Activated T-cell treated with anti-CD3 and anti-CD28 coated beads, Interleukin-2, amount 50 U/mL, for 24 hours (primary cell): ENCODE data around the gene CACNA1C.

Experiments
- DNase-seq: peaks from one replicate; pipeline ENCODE4 v3.0.0-alpha.2; 2020
- H3K27ac Mint-ChIP-seq: 2 replicates; pipeline ENCODE4 v1.8.0; 2020; ENCODE audit warnings: mild to moderate bottlenecking, mixed read lengths
- H3K27me3 Mint-ChIP-seq: 2 replicates; pipeline ENCODE4 v1.8.0; 2020; ENCODE audit warnings: mixed read lengths
- H3K36me3 Mint-ChIP-seq: 2 replicates; pipeline ENCODE4 v1.8.0; 2020; ENCODE audit warnings: low read depth, mixed read lengths
- H3K4me1 Mint-ChIP-seq: 2 replicates; pipeline ENCODE4 v1.8.0; 2020; ENCODE audit warnings: low read depth, mixed read lengths
- H3K4me3 Mint-ChIP-seq: 2 replicates; pipeline ENCODE4 v1.8.0; 2020; ENCODE audit warnings: mild to moderate bottlenecking, moderate library complexity, mixed read lengths
- H3K9me3 Mint-ChIP-seq: 2 replicates; pipeline ENCODE4 v1.8.0; 2020; ENCODE audit warnings: mixed read lengths

CACNA1C gene

DNA sequence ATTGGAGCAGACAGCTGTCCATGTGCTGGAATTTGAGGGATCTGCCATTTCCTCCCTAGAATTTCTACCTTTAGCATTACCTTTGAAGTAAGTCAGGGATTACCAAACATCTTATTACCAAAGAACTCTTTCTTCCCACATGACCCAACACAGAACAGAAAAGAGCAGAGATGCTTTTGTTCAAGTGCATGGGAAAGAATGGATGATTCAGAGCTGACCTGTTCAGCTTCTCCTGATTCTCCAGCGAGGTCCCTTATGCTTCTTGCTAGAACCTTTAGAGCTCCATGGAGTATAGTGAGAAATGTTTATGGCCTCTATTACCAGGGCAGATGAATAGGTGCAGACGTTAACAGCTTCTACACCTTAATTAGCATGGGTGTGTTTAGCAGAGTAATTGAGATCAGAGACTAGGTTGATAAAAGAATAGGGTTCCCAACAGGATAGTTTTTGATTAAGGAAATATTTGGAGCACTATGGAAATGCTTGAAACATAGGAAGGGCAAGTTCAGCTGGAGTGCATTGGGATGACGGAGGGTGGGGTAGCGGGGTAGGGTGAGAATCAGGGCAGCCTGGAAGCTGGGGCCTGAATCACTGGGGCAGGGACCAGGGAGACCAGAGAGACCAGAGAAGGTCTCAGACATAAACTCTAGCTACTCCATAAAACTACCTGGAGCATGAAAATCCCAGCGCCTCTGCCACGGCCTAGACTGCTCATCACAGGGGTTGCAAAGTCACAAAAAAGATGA is 223.7 kb downstream of the CACNA1C start:
- DNase-seq, result no peak
- H3K9me3 Mint-ChIP-seq, result peaks cover 3% of the 10 kb centered on the region
- no peak overlapping the region for H3K4me3 Mint-ChIP-seq
- no peaks in the 10 kb centered on the region for H3K4me1 Mint-ChIP-seq
- H3K36me3 Mint-ChIP-seq, result no peaks in the 10 kb centered on the region
- H3K27ac Mint-ChIP-seq, result no peak overlapping the region
- no peaks in the 10 kb centered on the region for H3K27me3 Mint-ChIP-seq

DNA sequence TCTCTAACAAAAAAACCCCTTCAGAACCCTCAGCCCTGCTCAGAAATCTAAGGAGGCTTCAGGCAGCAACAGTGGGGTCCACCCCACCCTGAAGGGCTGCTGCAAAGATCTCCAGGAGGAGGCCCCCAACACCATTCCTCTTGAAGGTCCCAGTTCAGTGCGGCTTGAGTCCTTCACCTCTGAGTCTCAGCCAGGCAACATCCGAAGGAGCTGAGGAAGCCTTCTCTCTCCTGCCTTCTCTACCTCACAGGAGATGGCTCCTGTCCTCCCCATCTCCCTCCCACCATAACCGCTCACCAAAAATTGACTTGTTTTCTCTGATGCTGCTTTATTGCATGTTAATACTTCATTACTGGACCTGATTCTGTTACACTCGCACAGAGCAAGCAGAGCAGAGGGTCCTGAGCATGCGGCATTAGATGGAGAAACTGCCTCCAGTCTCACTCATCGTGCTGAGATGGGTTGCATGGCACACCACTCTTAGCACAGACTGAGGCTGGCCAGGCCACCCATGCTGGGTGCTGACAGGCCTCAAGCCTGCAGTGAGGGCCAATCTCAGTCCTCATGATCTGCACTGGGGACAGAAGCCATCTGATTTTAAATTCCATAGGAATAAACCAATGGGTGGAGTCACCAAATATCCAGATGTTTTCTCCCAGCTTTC is 224.8 kb downstream of the CACNA1C start:
- Mint-ChIP-seq H3K4me3 (no peak overlapping the region), H3K36me3 (no peaks in the 10 kb centered on the region), H3K4me1 (no peaks in the 10 kb centered on the region), H3K27ac (no peak overlapping the region), H3K9me3 (peaks cover 7% of the 10 kb centered on the region), H3K27me3 (peaks cover 2% of the 10 kb centered on the region)
- DNase-seq, result no peak

DNA sequence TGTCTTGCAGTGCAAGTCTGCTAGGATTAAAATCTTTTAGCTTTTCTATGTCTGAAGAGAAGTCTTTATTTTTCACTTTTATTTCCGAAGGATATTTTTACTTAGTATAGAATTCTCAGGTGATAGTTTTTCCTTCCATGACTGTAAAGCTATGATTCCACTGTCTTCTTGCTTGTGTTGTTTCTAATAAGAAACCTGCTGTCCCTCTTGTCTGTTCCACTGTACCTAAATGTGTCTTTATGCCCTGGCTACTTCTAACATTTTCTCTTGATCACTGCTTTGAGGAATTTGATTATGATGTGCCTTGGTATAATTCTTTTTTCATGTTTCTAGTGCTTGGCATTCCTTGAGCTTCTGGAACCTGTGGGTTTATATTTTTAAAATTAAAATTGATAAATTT is 228.7 kb downstream of the CACNA1C start:
- no peak for DNase-seq
- no peak overlapping the region for H3K4me3 Mint-ChIP-seq
- peaks cover 6% of the 10 kb centered on the region for H3K4me1 Mint-ChIP-seq
- H3K36me3 Mint-ChIP-seq, result no peaks in the 10 kb centered on the region
- H3K27me3 Mint-ChIP-seq, result peaks cover 36% of the 10 kb centered on the region
- peaks cover 7% of the 10 kb centered on the region for H3K9me3 Mint-ChIP-seq
- H3K27ac Mint-ChIP-seq, result no peak overlapping the region

GRCh38 chr12:2282318-2282717 is 229.5 kb downstream of the CACNA1C start:
- H3K4me1 Mint-ChIP-seq, result peaks cover 6% of the 10 kb centered on the region
- no peak overlapping the region for H3K4me3 Mint-ChIP-seq
- peaks cover 7% of the 10 kb centered on the region for H3K9me3 Mint-ChIP-seq
- DNase-seq, result no peak
- peaks cover 41% of the 10 kb centered on the region for H3K27me3 Mint-ChIP-seq
- H3K36me3 Mint-ChIP-seq, result no peaks in the 10 kb centered on the region
- H3K27ac Mint-ChIP-seq, result no peak overlapping the region

- peaks cover 42% of the 10 kb centered on the region for H3K27me3 Mint-ChIP-seq
- no peak for DNase-seq
- H3K27ac Mint-ChIP-seq, result no peak overlapping the region
- no peak overlapping the region for H3K4me3 Mint-ChIP-seq
- H3K9me3 Mint-ChIP-seq, result peaks cover 7% of the 10 kb centered on the region
- no peaks in the 10 kb centered on the region for H3K36me3 Mint-ChIP-seq
- H3K4me1 Mint-ChIP-seq, result peaks cover 6% of the 10 kb centered on the region
Observed at GRCh38 chr12:2283480-2283879, 230.7 kb downstream of the CACNA1C start.

GRCh38 chr12:2283916-2284315 is 231.1 kb downstream of the CACNA1C start:
- no peak for DNase-seq
- H3K4me3 Mint-ChIP-seq, result no peak overlapping the region
- H3K4me1 Mint-ChIP-seq, result peaks cover 6% of the 10 kb centered on the region
- H3K27me3 Mint-ChIP-seq, result peaks cover 42% of the 10 kb centered on the region
- no peak overlapping the region for H3K27ac Mint-ChIP-seq
- peaks cover 7% of the 10 kb centered on the region for H3K9me3 Mint-ChIP-seq
- H3K36me3 Mint-ChIP-seq, result no peaks in the 10 kb centered on the region

GRCh38 chr12:2284321-2284813 is 231.6 kb downstream of the CACNA1C start:
- H3K4me3 Mint-ChIP-seq, result no peak overlapping the region
- H3K27ac Mint-ChIP-seq, result no peak overlapping the region
- no peaks in the 10 kb centered on the region for H3K36me3 Mint-ChIP-seq
- H3K27me3 Mint-ChIP-seq, result peaks cover 42% of the 10 kb centered on the region
- peak; percentile 3 for DNase-seq
- H3K9me3 Mint-ChIP-seq, result peaks cover 7% of the 10 kb centered on the region
- peaks cover 6% of the 10 kb centered on the region for H3K4me1 Mint-ChIP-seq

GRCh38 chr12:2284857-2285256 is 232.1 kb downstream of the CACNA1C start:
- peaks cover 5% of the 10 kb centered on the region for H3K9me3 Mint-ChIP-seq
- DNase-seq, result peak; percentile 37
- no peak overlapping the region for H3K4me3 Mint-ChIP-seq
- no peaks in the 10 kb centered on the region for H3K36me3 Mint-ChIP-seq
- peaks cover 6% of the 10 kb centered on the region for H3K4me1 Mint-ChIP-seq
- peaks cover 45% of the 10 kb centered on the region for H3K27me3 Mint-ChIP-seq
- H3K27ac Mint-ChIP-seq, result no peak overlapping the region

DNA sequence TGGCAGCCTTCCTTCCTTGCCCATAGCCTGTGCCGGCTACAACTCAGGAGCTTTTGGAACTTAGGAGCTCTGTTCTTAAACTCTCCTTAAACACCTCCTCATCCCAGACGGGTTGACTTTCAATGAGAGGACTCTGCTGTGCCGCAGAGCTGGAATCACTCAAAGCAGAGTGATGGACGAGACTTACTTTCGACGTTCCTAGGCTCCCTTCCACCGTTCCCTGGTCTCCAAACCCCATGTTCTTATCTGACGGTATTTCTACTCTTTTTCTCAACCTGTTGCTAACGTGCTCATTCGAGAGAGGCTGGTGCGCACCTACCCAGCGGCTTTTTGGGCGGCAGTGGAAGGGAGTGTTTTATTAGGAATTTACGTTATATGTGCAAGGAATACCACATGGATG is 232.7 kb downstream of the CACNA1C start:
- Mint-ChIP-seq H3K9me3 (peaks cover 5% of the 10 kb centered on the region), H3K4me3 (no peak overlapping the region), H3K4me1 (peaks cover 6% of the 10 kb centered on the region), H3K27me3 (peaks cover 45% of the 10 kb centered on the region), H3K36me3 (no peaks in the 10 kb centered on the region), H3K27ac (no peak overlapping the region)
- no peak for DNase-seq

GRCh38 chr12:2286047-2286446 is 233.3 kb downstream of the CACNA1C start:
- Mint-ChIP-seq H3K36me3 (no peaks in the 10 kb centered on the region), H3K27me3 (peaks cover 45% of the 10 kb centered on the region), H3K4me1 (peaks cover 6% of the 10 kb centered on the region), H3K9me3 (peaks cover 5% of the 10 kb centered on the region), H3K27ac (no peak overlapping the region), H3K4me3 (no peak overlapping the region)
- no peak for DNase-seq

DNA sequence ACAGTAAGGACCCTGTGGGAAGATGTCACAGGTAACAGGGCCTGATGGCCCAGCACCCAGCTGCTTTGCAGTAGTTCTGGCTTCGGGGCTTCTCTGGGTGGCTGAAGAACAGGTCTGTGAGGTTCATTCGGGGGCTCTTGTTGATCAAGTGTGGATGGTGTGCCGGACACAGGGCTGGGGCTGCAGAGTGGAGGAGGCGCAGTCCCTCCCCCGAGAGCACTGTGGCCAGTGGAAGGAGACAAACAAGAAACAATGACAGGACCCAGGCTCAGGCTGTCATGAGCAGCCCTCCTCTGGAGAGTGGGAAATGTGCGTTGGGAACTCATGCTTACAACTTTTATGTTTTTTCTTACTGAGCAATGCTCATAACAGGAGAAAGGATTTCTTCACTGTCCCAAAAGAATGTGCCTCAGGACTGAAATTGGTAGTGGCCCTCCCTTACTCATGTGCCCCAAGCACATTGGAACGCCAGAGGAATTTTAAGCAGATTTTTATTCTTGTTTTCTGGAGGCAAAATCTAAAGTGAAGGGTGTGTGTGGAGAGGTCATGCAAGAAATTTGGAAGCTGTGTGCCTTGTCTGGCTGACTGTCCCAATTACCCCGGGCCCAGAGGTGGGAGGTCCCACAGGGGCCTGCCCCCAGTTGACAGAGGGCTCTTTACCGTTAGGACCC is 233.8 kb downstream of the CACNA1C start:
- H3K27me3 Mint-ChIP-seq, result peaks cover 45% of the 10 kb centered on the region
- peaks cover 6% of the 10 kb centered on the region for H3K4me1 Mint-ChIP-seq
- H3K36me3 Mint-ChIP-seq, result no peaks in the 10 kb centered on the region
- peak; percentile 9 for DNase-seq
- H3K4me3 Mint-ChIP-seq, result no peak overlapping the region
- no peak overlapping the region for H3K27ac Mint-ChIP-seq
- H3K9me3 Mint-ChIP-seq, result peaks cover 2% of the 10 kb centered on the region

DNA sequence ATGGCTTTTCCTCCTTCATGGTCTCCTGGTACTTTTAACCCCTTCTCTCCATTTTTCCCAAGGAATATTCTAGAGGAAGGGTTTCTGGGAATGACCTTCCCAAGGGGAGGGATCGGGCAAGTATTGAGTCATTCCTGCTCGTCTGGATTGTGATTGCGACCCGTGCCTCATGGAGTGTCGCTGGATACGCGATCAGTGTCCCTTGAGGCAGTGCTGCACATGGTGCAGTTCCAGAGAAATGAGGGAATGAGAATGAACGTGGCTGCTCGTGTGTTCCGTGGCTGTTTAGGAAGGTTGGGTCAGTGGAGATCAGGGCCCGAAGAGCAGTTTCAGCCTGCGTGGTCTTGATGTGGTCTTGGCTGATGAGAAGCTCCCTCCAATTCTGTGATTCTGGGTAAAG is 234.4 kb downstream of the CACNA1C start:
- Mint-ChIP-seq H3K36me3 (no peaks in the 10 kb centered on the region), H3K4me3 (no peak overlapping the region), H3K4me1 (peaks cover 6% of the 10 kb centered on the region), H3K9me3 (no peaks in the 10 kb centered on the region), H3K27me3 (peaks cover 45% of the 10 kb centered on the region), H3K27ac (peak overlapping the region; percentile 9)
- peak; percentile 1 for DNase-seq

DNA sequence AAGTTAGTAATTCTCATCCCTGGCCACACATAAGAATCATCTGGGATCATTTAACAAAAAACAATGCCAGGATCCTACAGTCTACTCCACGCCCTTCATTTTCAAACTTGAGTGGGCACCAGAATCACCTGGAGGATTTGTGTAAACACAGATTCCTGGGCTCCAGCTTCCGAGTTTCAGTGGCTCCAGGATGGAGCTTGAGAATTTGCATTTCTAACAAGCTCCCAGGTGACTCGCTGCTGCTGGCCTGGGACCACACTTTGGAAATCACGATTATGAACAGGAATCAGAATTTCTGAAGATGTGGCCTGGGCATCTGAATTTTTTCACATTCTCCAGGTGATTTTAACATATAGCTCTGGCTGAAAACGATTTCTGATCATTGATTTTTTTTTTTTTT is 234.8 kb downstream of the CACNA1C start:
- peaks cover 6% of the 10 kb centered on the region for H3K4me1 Mint-ChIP-seq
- no peaks in the 10 kb centered on the region for H3K9me3 Mint-ChIP-seq
- peaks cover 43% of the 10 kb centered on the region for H3K27me3 Mint-ChIP-seq
- H3K4me3 Mint-ChIP-seq, result no peak overlapping the region
- H3K27ac Mint-ChIP-seq, result no peak overlapping the region
- no peaks in the 10 kb centered on the region for H3K36me3 Mint-ChIP-seq
- no peak for DNase-seq

GRCh38 chr12:2288001-2288400 is 235.2 kb downstream of the CACNA1C start:
- peak; percentile 8 for DNase-seq
- no peaks in the 10 kb centered on the region for H3K9me3 Mint-ChIP-seq
- H3K4me3 Mint-ChIP-seq, result no peak overlapping the region
- H3K36me3 Mint-ChIP-seq, result no peaks in the 10 kb centered on the region
- H3K27me3 Mint-ChIP-seq, result peaks cover 40% of the 10 kb centered on the region
- H3K4me1 Mint-ChIP-seq, result peaks cover 6% of the 10 kb centered on the region
- H3K27ac Mint-ChIP-seq, result no peak overlapping the region

- Mint-ChIP-seq H3K4me3 (no peak overlapping the region), H3K27ac (no peak overlapping the region)
Observed at GRCh38 chr12:2288471-2288870, 235.7 kb downstream of the CACNA1C start.

More at GRCh38 chr12:2288471-2288870, 235.7 kb downstream of the CACNA1C start:
- Mint-ChIP-seq H3K36me3 (no peaks in the 10 kb centered on the region), H3K9me3 (no peaks in the 10 kb centered on the region), H3K27me3 (peaks cover 35% of the 10 kb centered on the region), H3K4me1 (peaks cover 6% of the 10 kb centered on the region)
- peak; percentile 6 for DNase-seq
